Chondrocyte (in vitro differentiated cells): ENCODE measurements around the gene SLC25A13. TPM values are rescaled to one million over a fixed set of nuclear protein-coding genes. Genes with fewer than 3 reads are reported as not detected.

ENCODE experiments used
- DNase-seq: peaks from one replicate; pipeline ENCODE4 v3.0.0; 2021; ENCODE audit warnings: mixed read lengths, low spot score
- H3K27ac Mint-ChIP-seq: one replicate; pipeline ENCODE4 v1.8.0; 2021; ENCODE audit warnings: mild to moderate bottlenecking, moderate library complexity, mixed read lengths; ENCODE audit not compliant: unreplicated experiment
- H3K27me3 Mint-ChIP-seq: 2 replicates; pipeline ENCODE4 v1.8.0; 2021; ENCODE audit warnings: low read depth, mixed read lengths
- H3K36me3 Mint-ChIP-seq: 2 replicates; pipeline ENCODE4 v1.8.0; 2021; ENCODE audit warnings: low read depth, mixed read lengths
- H3K4me1 Mint-ChIP-seq: 2 replicates; pipeline ENCODE4 v1.8.0; 2021; ENCODE audit warnings: low read depth, mild to moderate bottlenecking, mixed read lengths
- H3K4me3 Mint-ChIP-seq: one replicate; pipeline ENCODE4 v1.8.0; 2021; ENCODE audit warnings: mild to moderate bottlenecking, moderate library complexity, mixed read lengths; ENCODE audit not compliant: unreplicated experiment
- H3K9me3 Mint-ChIP-seq: 2 replicates; pipeline ENCODE4 v1.8.0; 2021; ENCODE audit warnings: low read depth, mixed read lengths
- total RNA-seq: library from RNA; stranded (reverse); gene quantifications from 3 replicates; pipeline ENCODE4 v1.2.1, GENCODE V29; 2021
- TF ChIP-seq, protein P1 (sequence below): fragments of 200-600 bp; sonication (generic); IDR thresholded peaks from 2 replicates; pipeline ENCODE4 v1.5.0; 2021; ENCODE audit warnings: antibody characterized with exemption, mild to moderate bottlenecking, moderate library complexity

Gene SLC25A13
- total RNA-seq, 1 donor from 2014 or later: 26.6 TPM

DNA sequence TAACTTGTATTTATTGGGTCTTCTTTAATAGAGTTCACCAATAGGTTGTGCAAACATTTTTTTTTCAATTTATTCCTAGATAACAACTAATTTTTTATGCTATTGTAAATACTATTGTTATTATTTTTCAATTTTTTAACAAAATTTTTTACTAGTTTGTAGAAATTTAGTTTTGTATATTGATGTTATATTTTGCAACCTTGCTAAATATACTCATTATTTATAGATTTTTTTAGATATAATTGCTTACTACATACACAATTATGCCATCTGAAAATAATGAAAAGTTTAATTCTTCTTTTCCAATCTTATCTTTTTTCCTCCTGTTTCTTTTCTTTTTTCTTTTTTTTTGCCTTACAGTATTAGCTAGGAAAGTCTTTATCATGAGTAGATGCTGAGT lies 216.9 kb downstream of the SLC25A13 start:
- H3K4me3 Mint-ChIP-seq: no peak overlapping the region
- H3K27ac Mint-ChIP-seq: no peak overlapping the region
- DNase-seq: no peak
- TF ChIP-seq, protein P1, sequence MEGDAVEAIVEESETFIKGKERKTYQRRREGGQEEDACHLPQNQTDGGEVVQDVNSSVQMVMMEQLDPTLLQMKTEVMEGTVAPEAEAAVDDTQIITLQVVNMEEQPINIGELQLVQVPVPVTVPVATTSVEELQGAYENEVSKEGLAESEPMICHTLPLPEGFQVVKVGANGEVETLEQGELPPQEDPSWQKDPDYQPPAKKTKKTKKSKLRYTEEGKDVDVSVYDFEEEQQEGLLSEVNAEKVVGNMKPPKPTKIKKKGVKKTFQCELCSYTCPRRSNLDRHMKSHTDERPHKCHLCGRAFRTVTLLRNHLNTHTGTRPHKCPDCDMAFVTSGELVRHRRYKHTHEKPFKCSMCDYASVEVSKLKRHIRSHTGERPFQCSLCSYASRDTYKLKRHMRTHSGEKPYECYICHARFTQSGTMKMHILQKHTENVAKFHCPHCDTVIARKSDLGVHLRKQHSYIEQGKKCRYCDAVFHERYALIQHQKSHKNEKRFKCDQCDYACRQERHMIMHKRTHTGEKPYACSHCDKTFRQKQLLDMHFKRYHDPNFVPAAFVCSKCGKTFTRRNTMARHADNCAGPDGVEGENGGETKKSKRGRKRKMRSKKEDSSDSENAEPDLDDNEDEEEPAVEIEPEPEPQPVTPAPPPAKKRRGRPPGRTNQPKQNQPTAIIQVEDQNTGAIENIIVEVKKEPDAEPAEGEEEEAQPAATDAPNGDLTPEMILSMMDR: no peak
- H3K27me3 Mint-ChIP-seq: peaks cover 2% of the 10 kb centered on the region
- H3K36me3 Mint-ChIP-seq: peaks cover 3% of the 10 kb centered on the region
- peaks cover 7% of the 10 kb centered on the region for H3K9me3 Mint-ChIP-seq
- no peaks in the 10 kb centered on the region for H3K4me1 Mint-ChIP-seq

DNA sequence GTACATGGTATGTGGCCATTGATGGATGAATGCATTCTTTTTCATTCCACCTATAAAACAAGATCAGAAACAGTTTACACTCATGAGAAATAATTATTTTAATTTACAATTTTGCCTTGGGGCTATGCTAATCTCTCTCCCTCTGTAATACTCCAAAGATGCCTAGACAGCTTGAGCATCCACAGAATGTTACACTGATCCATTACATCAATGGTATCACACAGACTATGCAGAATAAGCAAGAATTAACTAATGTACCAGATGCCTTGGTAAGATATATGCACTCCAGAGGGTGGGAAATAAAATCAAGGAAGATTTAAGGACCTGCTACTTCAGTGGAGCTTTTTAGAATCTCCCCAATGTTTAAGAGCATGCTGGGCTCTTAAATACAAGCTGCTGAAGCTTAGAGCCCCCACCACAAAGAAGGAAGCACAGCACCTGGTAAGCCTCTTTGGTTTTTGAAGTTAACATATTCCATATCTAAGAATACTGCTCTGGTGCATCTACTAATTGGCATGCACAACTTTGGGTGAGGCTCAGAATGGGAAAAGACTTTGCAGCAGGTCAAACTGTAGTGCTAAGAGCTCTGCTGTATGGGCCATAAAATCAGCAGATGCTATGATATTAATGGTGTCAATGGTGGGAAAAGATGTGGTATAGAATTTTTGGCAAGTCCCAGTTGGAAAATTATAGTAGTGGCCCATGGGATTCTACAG lies 219.6 kb downstream of the SLC25A13 start:
- Mint-ChIP-seq H3K27me3 (peaks cover 2% of the 10 kb centered on the region), H3K4me1 (no peaks in the 10 kb centered on the region), H3K4me3 (no peak overlapping the region), H3K9me3 (peaks cover 10% of the 10 kb centered on the region), H3K27ac (no peak overlapping the region), H3K36me3 (peaks cover 9% of the 10 kb centered on the region)
- TF ChIP-seq, protein P1: no peak
- DNase-seq: no peak

DNA sequence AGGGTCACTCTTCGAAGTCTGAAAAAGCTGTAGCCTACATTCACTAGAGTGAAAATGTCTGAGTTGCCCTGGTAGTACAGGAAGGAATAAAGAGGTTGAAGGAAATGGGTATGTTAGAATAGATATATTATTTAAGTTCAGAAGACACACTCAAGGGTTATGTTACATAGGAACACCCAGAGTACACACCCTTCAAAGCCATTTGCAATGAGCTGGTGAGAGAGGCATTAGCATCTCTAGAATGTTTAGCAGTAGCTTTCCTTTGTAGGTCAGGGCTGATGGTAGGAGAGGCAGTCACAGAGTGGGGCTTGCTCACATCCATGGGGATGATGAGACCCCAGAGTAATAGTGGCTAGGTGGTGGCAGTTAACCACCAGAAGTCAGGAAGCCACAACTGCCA lies 221.2 kb downstream of the SLC25A13 start:
- DNase-seq: no peak
- H3K36me3 Mint-ChIP-seq: peaks cover 11% of the 10 kb centered on the region
- H3K4me1 Mint-ChIP-seq: no peaks in the 10 kb centered on the region
- H3K4me3 Mint-ChIP-seq: no peak overlapping the region
- peaks cover 2% of the 10 kb centered on the region for H3K27me3 Mint-ChIP-seq
- peaks cover 10% of the 10 kb centered on the region for H3K9me3 Mint-ChIP-seq
- TF ChIP-seq, protein P1: no peak
- H3K27ac Mint-ChIP-seq: no peak overlapping the region

DNA sequence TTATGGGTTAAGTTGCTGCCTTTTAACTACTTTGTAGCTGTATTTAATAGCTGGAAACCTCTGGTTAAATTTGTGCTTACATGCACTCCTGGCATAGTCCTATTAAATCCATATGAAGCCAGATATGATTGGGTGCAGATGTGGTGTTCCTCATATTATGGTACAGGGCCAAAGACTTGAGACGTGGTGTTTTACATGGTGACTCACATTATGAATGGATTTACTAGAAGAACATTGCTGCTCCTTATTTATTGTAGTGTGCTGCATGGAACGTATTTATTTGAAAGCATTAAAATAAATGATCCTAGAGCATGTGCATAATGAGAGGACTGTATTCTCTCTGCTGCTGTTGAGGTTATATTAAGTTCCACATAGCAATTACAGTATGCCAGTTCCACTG lies 224.1 kb downstream of the SLC25A13 start:
- no peak for DNase-seq
- Mint-ChIP-seq H3K36me3 (peaks cover 11% of the 10 kb centered on the region), H3K9me3 (peaks cover 10% of the 10 kb centered on the region), H3K27me3 (no peaks in the 10 kb centered on the region), H3K4me3 (no peak overlapping the region), H3K4me1 (peaks cover 11% of the 10 kb centered on the region), H3K27ac (no peak overlapping the region)
- TF ChIP-seq, protein P1: no peak

DNA sequence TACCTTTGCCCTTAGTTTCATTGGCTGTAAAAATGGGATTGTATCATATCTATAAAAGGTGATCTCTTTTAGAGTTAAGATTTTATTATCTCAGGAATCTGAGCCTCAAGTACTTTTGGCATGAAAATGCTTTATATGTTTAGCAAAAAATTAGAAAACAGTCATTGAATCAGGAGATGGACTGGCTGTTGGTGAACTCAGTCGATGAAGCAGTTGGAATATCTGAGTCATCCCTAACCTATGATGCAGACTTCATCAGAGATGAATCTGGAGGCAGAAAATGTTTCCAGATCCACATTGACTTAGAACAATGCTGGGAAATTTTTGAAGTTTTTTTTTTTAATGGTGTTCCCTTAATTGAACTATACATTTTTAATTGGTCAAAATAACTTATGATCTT lies 228.5 kb downstream of the SLC25A13 start:
- Mint-ChIP-seq H3K27me3 (no peaks in the 10 kb centered on the region), H3K27ac (peak overlapping the region; percentile 12), H3K4me3 (no peak overlapping the region), H3K36me3 (peaks cover 7% of the 10 kb centered on the region), H3K4me1 (peaks cover 17% of the 10 kb centered on the region), H3K9me3 (peaks cover 4% of the 10 kb centered on the region)
- TF ChIP-seq, protein P1: no peak
- DNase-seq: no peak
